Thymus (tissue), 11 donors: ENCODE results near the gene RNF5. TPM values are rescaled to one million over a fixed set of nuclear protein-coding genes. Genes with fewer than 3 reads are reported as not detected.
"Not testable (repeated sequence)": the region's sequence is repeated elsewhere in the genome, so short reads cannot be mapped to it uniquely, and the experiment has no call there.

Source experiments
- DNase-seq, 9 donors: peaks; one replicate each; pipeline ENCODE4 v3.0.0-alpha.2; 2013; ENCODE audit warnings: low spot score in 9 of 9, low read depth in 6 of 9, missing footprints in 1 of 9
- H3K27ac ChIP-seq, 2 donors: one replicate each; pipeline ENCODE4 v1.5.1; 2013; ENCODE audit warnings: control low read depth in 1 of 2, low read depth in 1 of 2, low read length in 1 of 2, mild to moderate bottlenecking in 1 of 2, moderate library complexity in 1 of 2
- H3K27me3 ChIP-seq, 2 donors: one replicate each; pipeline ENCODE4 v1.5.1; 2013; ENCODE audit warnings: low read length in 1 of 2; ENCODE audit not compliant: control insufficient read depth in 2 of 2, insufficient read depth in 1 of 2
- H3K36me3 ChIP-seq, 2 donors: one replicate each; pipeline ENCODE4 v1.5.1; 2013; ENCODE audit warnings: low read length in 1 of 2, mild to moderate bottlenecking in 1 of 2, moderate library complexity in 1 of 2; ENCODE audit not compliant: control insufficient read depth in 2 of 2, insufficient read depth in 2 of 2
- H3K4me1 ChIP-seq, 2 donors: one replicate each; pipeline ENCODE4 v1.5.1; 2013; ENCODE audit warnings: low read length in 2 of 2; ENCODE audit not compliant: control insufficient read depth in 2 of 2, insufficient read depth in 2 of 2
- H3K4me3 ChIP-seq, 2 donors: one replicate each; pipeline ENCODE4 v1.5.1; 2013; ENCODE audit warnings: low read length in 2 of 2, control low read depth in 1 of 2, mild to moderate bottlenecking in 1 of 2
- H3K9me3 ChIP-seq, 2 donors: one replicate each; pipeline ENCODE4 v1.5.1; 2013; ENCODE audit warnings: low read length in 1 of 2, mild to moderate bottlenecking in 1 of 2; ENCODE audit not compliant: control insufficient read depth in 2 of 2, insufficient read depth in 1 of 2
- WGBS: extraction: QIAGEN DNeasy Blood & Tissue Kit; methylation state at CpG from one replicate; pipeline ENCODE4 v1.1.7; 2013; 5-methylcytosine and 5-hydroxymethylcytosine counted together
- polyA plus RNA-seq: library from polyadenylated mRNA; stranded (reverse); fragments of 200-250 nt; gene quantifications from one replicate; pipeline ENCODE4 v1.2.3, GENCODE V29; 2013
- total RNA-seq: library from RNA; stranded (reverse); fragments of 120-200 nt; gene quantifications from one replicate; pipeline ENCODE4 v1.2.4, GENCODE V29; 2013
- donor health status: healthy.

Gene RNF5
- total and polyA plus RNA-seq, 2 donors: 62.8 to 77.3 TPM

DNA sequence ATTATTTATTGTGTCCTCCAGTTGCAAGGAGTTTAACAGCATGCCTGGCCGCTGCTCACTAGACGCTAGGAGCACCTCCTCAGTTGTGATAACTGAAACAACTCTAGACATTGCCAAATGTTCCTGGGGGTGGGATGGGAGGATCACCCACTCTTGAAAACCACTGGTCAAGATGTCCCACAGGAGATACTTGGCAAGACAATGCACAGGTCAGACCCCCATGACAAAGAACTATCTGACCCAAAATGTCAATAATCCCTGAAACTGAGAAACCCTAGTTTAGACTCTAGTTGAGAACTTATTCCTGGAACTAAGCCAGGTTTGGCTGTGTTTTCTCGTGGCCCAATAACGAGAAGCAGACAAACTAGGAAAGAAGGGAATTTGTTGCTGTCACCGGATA is 38.6 kb upstream of the RNF5 start:
- no peaks in the 10 kb centered on the region for H3K36me3 ChIP-seq
- no peaks in the 10 kb centered on the region for H3K4me1 ChIP-seq
- 92% methylated on average over 5 of the region's 5 CpGs for WGBS
- no peak for DNase-seq
- H3K27ac ChIP-seq: no peak overlapping the region
- H3K4me3 ChIP-seq: no peak overlapping the region
- no peaks in the 10 kb centered on the region for H3K9me3 ChIP-seq
- H3K27me3 ChIP-seq: peaks cover 0 to 29% of the 10 kb centered on the region in 2 donors

DNA sequence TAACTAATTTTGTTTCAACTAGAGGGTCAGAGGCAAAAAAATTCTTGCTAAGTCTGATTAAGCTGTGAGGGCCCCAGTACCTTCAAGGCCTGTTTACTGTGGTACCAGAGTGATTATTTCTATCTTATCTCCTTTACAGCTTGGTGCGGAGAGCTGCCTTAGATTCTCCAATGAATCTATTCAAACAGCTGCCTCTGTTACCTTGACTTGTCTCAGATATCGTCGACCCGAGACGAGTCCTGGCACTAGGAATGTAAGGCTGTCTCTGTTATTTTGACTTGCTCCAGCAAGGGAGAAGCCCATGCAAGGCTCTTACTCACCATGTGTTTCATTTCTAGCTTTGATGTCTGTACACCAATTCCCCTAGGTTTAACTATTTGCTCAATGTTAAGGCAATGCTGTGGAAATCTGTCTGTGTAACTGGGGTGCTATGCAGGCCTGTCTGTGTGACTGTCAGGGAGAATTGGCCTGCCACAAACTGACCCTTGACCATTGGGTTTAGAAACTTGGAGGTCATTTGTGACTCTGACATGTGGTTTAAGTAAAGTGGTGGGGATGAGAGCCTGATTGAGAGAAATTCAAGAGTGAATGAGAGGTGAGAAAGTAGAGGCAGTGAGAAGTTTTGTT is 37.7 kb upstream of the RNF5 start:
- Histone ChIP-seq H3K27ac (no peak overlapping the region), H3K4me1 (no peaks in the 10 kb centered on the region), H3K4me3 (no peak overlapping the region), H3K36me3 (no peaks in the 10 kb centered on the region), H3K27me3 (peaks cover 0 to 31% of the 10 kb centered on the region in 2 donors), H3K9me3 (no peaks in the 10 kb centered on the region)
- no peak for DNase-seq
- 93% methylated on average over 5 of the region's 5 CpGs for WGBS

DNA sequence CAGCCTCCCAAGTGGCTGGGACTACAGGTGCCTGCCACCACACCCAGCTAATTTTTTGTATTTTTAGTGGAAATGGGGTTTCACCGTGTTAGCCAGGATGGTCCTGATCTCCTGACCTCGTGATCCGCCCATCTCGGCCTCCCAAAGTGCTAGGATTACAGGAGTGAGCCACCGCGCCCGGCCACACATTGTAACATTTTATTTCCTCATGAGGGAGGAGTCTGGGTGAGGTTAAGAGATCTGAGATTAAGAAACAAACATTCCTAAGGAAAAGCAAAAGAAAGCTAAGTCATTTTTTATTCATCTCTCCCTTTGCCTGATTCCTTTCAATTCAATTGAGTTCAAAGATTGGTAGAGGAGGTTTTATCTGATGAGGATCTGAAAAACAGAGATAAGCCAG is 34.0 kb upstream of the RNF5 start:
- H3K9me3 ChIP-seq: peaks cover 3 to 11% of the 10 kb centered on the region in 2 donors
- H3K27me3 ChIP-seq: peaks cover 20 to 51% of the 10 kb centered on the region in 2 donors
- not testable (repeated sequence) for DNase-seq, H3K27ac ChIP-seq, H3K36me3 ChIP-seq, H3K4me3 ChIP-seq
- peaks cover 0 to 13% of the 10 kb centered on the region in 2 donors for H3K4me1 ChIP-seq
- 96% methylated on average over 7 of the region's 7 CpGs for WGBS

DNA sequence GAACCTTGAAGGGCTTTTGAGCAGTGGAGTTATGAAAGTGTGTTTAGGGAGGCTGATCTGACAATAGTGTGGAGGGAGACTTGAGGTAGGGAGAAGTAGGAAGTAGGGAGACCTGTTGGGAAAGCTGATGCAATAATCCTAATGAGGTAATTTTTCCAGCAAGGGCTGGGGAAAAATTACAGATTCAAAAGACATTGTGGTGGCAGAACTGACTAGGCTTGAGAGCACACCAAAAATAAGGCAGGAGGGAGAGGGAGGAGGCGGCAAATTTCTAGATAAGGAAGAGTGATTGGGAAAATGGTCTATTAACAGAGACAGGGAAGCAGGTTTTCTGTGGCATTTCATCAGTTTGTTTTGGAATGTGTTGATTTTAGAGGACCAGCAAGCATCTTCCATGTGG is 31.9 kb upstream of the RNF5 start:
- Histone ChIP-seq H3K27ac (no peak overlapping the region), H3K27me3 (peaks cover 39 to 72% of the 10 kb centered on the region in 2 donors), H3K4me3 (no peak overlapping the region), H3K4me1 (peaks cover 2 to 25% of the 10 kb centered on the region in 2 donors), H3K36me3 (no peaks in the 10 kb centered on the region), H3K9me3 (peaks cover 3 to 16% of the 10 kb centered on the region in 2 donors)
- DNase-seq: no peak
- 98% methylated on average over 1 of the region's 1 CpG for WGBS

DNA sequence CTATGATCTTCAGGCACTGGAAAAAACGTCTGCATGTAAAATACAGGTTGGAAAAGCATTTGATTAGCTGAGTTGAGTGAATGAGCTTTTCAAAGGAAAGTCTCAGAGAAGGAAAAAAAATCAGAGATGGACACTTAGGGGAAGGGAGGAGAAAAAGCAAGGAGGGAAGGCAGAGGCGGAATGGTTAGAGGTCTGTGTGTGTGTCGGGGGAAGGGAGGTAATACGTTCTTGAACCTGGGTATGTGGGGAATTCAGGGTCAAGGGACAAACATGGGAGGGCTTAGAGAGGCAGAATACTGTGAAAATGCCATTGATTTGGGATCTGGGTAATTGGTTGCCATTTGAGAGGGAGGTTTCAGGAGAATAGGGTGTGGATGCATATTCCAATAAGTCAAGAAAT is 31.5 kb upstream of the RNF5 start:
- H3K4me3 ChIP-seq: no peak overlapping the region
- no peak for DNase-seq
- H3K4me1 ChIP-seq: peaks cover 2 to 29% of the 10 kb centered on the region in 2 donors
- peaks cover 3 to 16% of the 10 kb centered on the region in 2 donors for H3K9me3 ChIP-seq
- H3K36me3 ChIP-seq: no peaks in the 10 kb centered on the region
- H3K27me3 ChIP-seq: peaks cover 40 to 74% of the 10 kb centered on the region in 2 donors
- WGBS: 71% methylated on average over 4 of the region's 4 CpGs
- no peak overlapping the region for H3K27ac ChIP-seq

DNA sequence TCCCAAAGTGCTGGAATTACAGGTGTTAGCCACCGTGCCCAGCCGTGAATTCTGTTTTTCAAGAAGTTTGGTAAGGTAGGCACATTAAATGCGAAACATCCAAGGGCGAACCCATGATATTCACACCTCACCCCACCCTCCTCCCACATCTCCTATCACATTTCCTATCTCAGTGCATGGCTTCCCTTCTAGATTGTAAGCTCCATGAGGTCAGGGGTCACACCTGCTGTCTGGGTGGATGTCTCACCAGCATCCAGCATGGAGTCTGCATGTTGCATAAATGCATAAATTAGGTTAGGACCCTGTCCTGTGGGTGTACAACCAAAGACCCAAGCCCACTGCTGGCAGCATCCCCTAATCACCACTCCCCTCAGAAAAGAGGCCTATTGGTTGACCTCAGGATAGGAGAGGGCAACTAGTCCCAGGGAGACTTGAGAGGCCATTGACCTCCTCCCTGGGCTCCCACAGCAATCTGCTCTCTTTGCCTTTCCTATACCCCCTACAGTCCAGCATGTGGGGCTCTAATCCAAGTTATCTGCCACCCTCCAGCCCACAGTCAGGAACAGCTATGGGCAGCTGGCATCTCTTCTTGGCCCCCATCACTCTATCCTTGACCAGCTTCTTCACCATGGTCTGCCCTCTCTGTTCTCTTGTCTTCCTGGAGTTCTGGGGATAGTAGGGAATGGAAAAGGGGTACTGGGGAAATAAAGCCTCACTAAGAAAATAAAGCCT is 30.6 kb upstream of the RNF5 start:
- Histone ChIP-seq H3K9me3 (peaks cover 3 to 16% of the 10 kb centered on the region in 2 donors), H3K4me1 (peaks cover 8 to 38% of the 10 kb centered on the region in 2 donors), H3K4me3 (no peak overlapping the region), H3K27ac (no peak overlapping the region), H3K27me3 (peaks cover 42 to 76% of the 10 kb centered on the region in 2 donors), H3K36me3 (no peaks in the 10 kb centered on the region)
- no peak for DNase-seq
- 99% methylated on average over 4 of the region's 4 CpGs for WGBS

DNA sequence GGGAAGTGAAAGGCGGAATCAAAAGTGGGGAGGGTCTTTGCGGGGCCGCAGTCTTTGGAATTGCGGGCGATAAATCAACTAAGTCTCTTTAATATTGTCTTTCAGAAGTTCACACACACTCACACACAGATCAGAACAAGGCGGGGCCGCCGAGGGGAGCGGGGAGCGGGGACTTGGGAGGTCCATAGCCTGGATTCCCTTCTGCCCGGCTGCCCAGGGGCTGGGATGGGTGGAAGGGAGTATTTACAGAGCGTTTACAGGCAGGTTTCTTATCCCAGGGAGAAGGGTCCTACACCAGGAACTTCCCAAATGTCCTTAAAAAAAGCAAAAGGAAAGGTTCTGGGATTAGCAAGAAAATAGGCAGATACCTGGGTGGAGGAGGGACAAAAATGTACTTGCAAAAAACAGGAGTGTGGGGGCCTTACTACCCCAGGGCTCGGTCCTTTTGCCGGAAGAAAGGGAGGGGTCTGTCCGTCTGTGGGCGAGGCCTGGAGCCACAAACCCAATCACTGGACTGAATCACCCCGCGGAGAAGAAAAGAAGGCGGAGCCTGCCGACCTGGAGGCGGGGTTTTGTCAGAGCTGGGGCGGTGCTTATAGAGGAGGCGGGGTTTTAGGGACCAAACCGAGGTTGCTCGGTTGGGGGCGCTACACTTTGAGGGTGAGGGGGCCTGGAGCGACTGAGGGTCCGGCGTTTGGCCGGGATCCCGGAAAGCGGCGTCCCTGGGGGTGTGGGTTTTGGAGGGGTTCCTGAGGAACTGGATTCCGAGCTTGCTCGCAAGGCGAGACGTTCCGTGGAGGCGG is 29.7 kb upstream of the RNF5 start:
- no peak overlapping the region for H3K27ac ChIP-seq
- H3K27me3 ChIP-seq: peaks cover 42 to 86% of the 10 kb centered on the region in 2 donors
- H3K36me3 ChIP-seq: no peaks in the 10 kb centered on the region
- 8% methylated on average over 39 of the region's 39 CpGs for WGBS
- peaks cover 10 to 47% of the 10 kb centered on the region in 2 donors for H3K4me1 ChIP-seq
- peak overlapping the region; percentile 8 to 28 for H3K4me3 ChIP-seq
- DNase-seq: peak in 1 of 9 donors; percentile 45
- peaks cover 3 to 16% of the 10 kb centered on the region in 2 donors for H3K9me3 ChIP-seq

DNA sequence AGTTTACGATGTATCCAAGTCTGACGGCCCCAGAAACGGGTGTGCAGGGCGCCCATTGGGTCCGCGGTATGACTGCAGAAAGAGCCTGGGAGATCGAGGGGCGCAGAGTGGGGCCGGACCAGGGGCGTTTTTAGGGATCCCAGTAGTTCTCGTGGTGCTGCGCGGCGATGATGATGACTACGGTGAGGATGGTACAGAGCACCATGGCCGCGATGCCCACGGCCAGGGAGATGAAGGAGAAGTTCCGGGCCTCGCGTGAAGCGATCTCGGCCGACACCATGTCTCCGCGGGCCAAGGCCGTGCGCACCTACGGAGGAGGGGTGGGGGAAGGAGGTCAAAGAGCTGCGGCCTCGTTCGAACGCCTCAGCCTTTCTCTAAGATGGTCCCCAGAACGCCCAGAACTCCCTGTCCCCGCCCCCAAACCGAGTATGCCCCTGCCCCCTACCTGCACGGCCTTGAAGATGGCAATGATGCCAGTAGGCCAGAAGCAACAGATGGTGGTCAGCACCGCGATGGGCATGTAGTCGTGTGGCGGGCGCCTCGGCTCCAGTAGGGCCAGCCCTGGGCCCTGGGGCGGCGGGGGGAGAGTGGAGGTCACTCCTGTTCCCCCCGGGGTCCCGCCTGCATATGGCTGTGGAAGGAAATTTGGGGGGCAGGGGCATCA is 29.0 kb upstream of the RNF5 start:
- WGBS: 37% methylated on average over 47 of the region's 47 CpGs
- Histone ChIP-seq H3K9me3 (peaks cover 3 to 16% of the 10 kb centered on the region in 2 donors), H3K27ac (no peak overlapping the region), H3K4me3 (peak overlapping the region; percentile 8 to 28), H3K27me3 (peaks cover 42 to 93% of the 10 kb centered on the region in 2 donors), H3K36me3 (no peaks in the 10 kb centered on the region), H3K4me1 (peaks cover 10 to 54% of the 10 kb centered on the region in 2 donors)
- DNase-seq: no peak
